NCI-H1930 (cell line): ENCODE data around the gene ID2.
A peak's percentile ranks its signal among the peaks of the same experiment; 100 is the strongest.
"Not testable (repeated sequence)": the region's sequence is repeated elsewhere in the genome, so short reads cannot be mapped to it uniquely, and the experiment has no call there.

Experiments
- DNase-seq, 2 experiments: peaks; one replicate each; lab custom pipeline; 2025; lab: John Stamatoyannopoulos, UW

Gene ID2

GRCh38 chr2:8685697-8686358 is 4.0 kb downstream of the ID2 start:
- peak; percentile 50 to 72 for DNase-seq

DNA sequence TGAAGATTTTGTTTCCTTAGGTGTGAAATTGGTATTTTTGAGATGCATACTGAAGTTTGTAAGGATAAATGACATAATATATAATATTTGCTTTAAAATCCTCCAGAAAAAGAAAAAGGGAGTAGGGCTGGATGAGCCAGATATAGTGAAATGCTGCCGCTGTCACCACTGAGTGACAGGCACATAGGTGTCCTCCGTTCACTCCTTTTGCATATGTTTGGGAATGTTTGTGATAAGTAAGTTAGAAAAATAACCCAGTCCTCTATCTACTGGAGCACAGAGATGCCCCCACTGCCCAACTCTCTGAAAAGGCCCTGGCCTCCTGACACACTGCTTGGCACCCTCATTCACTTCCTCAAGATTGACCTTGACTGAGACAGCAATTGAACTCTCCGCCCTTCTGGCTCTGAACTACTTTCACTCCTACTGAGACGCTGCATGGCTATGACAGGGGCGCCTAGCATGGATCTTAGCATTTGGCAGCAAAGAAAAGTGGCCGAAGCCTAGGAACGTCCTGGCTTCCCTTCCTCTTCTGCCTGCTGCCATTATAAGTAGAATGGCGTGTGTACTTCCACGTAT is 10.1 kb downstream of the ID2 start:
- DNase-seq: no peak

DNA sequence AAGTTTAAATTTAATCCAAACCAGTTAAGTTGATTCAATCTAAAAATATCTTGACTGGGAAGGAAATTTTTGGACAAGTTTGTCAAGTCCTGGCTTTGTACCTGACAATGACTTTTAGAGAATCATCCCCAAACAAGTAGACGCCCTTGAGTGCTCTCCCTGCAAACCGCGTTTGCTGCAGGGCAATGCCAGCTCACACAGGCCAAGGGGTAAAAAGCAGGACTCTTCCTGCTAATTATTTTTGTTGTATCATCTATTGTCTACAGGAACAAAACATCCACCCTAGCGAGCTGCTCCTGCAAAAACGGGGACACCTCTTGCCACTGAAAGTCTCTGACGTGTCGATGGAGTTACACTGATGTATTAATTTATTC is 10.9 kb downstream of the ID2 start:
- DNase-seq: no peak

DNA sequence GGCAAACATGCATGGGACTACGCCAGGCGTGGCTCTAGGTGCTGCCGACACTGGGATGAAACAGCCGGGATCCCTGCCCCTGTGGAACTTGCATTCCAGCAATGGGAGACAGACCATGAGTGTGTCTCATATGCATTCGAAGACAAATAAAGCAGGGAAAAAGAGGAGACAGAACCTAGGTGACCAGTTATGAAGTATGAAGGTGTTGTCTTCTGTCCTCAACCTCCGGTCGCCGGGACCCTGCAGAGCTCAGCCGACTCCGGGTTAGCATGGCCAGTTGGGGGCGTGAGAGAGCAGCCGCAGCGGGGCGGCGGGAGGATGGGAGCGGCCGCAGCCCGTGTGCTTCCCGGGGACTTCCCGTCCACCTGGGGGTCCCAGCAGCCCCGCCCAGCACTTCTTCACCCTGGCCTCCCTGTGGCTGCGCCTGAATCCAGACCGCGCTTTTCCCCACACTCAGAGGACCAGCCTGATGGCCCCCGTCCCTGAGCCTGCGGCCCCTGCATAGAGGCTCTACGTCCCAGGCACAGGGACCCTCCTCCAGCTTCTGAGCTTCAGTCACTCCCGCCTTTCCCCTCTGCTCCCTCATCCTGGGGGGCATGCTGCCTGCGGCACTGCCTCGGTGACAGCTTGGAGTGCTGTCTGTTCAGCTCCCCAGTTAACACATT is 11.4 kb downstream of the ID2 start:
- no peak for DNase-seq

DNA sequence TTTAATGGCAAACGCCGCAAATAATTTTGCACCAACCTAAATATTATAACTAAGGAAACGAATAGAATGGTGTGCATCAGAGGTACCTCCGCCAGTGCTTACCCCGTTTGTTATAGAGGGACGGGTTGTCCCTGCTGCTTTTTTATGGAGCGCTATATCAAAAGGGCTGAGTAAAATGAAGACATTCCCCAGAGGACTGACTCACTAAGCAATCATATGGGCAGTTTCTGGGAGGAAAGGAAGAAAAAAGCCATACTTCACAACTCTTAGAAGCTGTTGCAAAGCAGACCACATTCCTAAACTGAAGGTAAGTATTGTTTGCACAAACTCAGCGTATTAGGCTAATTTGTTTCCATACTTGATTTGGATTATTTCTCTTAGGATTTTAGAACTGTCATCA is 12.9 kb downstream of the ID2 start:
- DNase-seq: no peak

- no peak for DNase-seq
Observed at GRCh38 chr2:8697190-8697589, 15.3 kb downstream of the ID2 start.

GRCh38 chr2:8699839-8700238 is 18.0 kb downstream of the ID2 start:
- no peak for DNase-seq

DNA sequence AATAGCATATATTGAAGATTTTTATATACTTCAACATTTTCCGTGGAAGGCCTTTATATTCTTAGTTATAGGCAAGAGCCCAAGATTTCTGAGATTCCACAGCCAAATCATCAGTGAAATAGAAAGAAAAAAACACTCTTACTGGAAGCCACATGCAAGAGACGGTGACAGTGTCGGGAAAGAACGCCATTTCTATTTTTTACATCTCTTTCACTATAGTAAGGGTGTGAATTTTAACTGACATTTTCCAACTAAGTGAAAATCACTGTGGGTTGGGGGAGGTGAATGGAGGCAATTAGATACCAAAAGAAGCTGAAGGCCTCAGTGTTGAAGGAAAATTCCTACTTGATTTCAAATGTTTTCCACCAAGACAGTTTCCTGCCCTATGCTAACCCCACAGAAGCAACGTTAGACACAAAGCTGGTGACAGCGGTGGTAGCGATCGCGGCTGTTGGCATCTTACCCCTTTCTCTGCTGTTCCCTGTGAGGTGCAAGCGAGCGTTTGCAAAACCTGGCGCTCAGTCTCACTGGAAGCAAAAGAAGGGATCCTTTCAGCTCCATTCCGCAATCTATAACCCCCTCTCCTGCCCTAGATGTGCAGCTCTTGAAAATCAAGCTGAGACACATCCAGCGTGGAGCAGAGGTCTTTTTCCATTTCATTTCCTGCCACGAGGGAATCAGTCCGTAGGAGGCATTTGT is 20.0 kb downstream of the ID2 start:
- DNase-seq: no peak

DNA sequence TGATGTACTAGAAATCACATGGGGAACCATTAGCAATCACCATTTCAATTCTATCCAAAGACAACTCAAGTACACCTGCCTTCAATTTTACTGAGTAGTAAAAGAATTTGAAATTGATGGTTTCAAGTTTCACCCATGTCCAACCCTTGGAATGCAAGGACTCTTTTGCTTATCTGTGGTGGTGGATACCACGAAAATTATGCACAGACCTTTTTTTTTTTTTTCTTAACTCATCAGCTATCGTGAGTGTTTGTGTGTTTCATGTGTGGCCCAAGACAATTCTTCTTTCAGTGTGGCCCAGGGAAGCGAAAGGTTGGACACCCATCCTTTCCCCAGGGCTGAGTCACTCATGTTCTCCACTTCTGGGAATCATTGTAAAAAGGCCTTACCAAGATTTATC is 23.1 kb downstream of the ID2 start:
- no peak for DNase-seq

GRCh38 chr2:8709611-8710010 is 27.8 kb downstream of the ID2 start:
- DNase-seq: no peak

- no peak for DNase-seq
Observed at GRCh38 chr2:8710951-8711350, 29.1 kb downstream of the ID2 start.

- DNase-seq: no peak
Observed at GRCh38 chr2:8714283-8714682, 32.4 kb downstream of the ID2 start.

- DNase-seq: no peak
Observed at GRCh38 chr2:8714971-8715370, 33.1 kb downstream of the ID2 start.

GRCh38 chr2:8719528-8719927 is 37.7 kb downstream of the ID2 start:
- no peak for DNase-seq

DNA sequence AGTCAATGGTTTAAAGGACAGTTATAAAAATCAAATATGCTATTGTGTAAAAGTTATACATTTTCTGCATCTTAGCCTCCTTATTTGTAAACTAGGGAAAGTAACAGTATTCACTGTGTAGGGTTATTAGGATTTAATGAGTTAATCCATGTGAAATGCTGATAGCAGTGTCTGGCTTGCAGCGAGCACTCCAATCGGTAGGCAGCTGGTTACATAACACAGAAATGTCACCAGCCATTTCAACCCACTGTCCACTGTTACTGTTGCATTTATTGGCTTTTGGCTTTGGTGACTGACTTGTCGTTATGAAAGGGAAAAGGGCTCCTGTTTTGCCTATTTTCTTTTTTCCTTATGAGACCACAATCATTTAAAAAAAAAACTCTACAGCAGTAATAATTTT is 38.9 kb downstream of the ID2 start:
- DNase-seq: no peak

DNA sequence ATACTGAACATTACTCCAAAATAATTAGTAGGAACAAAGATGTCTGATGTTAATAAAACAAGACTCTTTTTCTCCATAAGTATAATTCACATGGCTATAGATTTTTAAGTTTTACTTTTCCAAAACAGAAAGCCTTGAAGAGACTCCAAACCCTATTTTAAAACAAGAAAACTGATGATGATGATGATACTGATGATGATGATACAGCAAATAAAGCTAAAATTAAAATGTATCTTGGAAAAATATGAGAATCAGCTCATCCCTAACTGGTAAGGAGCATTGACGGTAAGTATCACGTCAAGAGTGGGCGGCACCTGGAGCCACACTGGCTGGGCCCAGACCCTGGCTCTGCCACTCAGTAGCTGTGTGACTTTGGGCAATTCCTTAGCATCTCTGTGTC is 39.6 kb downstream of the ID2 start:
- no peak for DNase-seq

DNA sequence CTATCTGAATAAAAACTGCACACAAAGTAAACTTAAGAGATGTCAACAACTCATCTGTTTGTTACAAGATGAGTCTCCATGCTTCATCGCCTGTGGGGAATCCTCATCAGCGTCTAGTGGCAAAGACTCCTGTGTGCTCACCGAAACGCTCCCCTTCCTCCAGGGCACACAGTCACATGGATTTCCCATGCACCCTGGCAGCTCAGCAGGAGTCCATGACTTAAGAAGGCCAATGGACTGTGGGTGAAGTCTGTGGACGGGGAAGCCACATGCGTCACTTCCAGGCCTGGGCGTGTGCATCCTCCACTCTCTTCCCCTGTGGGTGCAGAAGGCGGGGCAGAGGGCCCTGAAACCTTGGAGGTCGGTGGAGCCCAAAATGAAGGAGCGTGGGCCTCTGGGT is 41.1 kb downstream of the ID2 start:
- DNase-seq: no peak

DNA sequence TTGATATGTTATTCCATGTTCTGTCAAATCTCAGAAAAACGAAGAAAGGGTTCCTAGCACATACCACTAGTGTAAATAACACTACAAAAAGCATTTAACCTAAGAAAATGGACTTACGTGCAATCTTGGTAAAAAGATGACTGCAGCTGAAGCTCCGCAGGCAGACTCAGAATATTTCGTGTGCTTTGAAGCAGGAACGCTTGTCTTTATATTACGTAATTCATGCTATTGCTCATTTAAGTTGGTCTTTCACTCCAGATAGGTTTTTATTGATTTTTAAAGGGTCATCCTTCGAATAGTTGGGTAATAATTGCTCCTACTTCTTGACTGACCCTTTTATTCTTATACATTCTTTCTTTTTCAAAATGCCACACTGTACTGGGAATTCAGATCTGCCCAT is 44.0 kb downstream of the ID2 start:
- no peak for DNase-seq

DNA sequence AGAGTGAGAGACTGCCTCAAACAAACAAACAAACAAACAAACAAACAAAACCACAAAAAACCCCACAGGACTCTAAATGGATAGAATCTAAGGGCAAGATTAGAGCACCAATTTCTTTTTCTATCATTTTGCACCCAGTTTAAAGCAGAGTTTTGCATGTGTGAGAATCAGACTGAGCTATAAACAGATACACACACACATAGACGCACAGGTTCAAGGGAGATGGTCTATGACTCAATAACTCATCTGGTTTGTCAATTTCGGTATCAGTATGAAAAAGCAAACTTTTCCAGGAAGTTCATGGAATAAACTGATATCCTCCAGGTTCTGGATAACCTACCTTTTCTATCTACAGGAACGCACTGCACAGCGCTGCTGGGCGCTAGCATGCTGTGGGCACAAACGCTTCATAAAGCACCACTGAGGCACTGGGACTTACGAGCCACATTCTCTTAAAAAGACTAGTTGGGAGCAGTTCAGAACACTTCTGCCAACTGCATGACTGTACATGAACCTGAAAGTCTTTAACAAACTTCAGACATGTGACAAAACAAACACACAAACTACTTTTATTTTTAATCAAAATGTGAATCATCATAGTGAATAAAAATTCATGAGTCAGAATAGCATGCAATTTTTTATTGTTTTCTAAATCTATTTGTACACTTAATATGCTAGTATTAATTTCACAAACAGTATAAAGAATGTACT is 46.6 kb downstream of the ID2 start:
- no peak for DNase-seq

- not testable (repeated sequence) for DNase-seq
Observed at GRCh38 chr2:8729101-8729500, 47.2 kb downstream of the ID2 start.

- DNase-seq: no peak
Observed at GRCh38 chr2:8729939-8730338, 48.1 kb downstream of the ID2 start.

GRCh38 chr2:8732601-8733000 is 50.7 kb downstream of the ID2 start:
- no peak for DNase-seq
